Cardiac muscle cell (in vitro differentiated cells and primary cell): ENCODE results near the gene NFIC. TPM values are rescaled to one million over a fixed set of nuclear protein-coding genes. Genes with fewer than 3 reads are reported as not detected.

Experiments used
- DNase-seq, 2 donors: peaks; one replicate each; pipeline versions ENCODE4 v3.0.0 to v3.0.0-alpha.2; 2010 to 2017; ENCODE audit warnings: low read depth in 1 of 2, low spot score in 1 of 2
- H3K27ac ChIP-seq: fragments of 200-600 bp; sonication (generic); 2 replicates; pipeline ENCODE4 v1.5.1; 2016
- H3K27me3 ChIP-seq: fragments of 200-600 bp; sonication (generic); 2 replicates; pipeline ENCODE4 v1.6.0; 2016; ENCODE audit warnings: control low read depth
- H3K36me3 ChIP-seq: fragments of 200-600 bp; sonication (generic); 2 replicates; pipeline ENCODE4 v1.5.1; 2016; ENCODE audit warnings: control low read depth
- H3K4me1 ChIP-seq: fragments of 200-600 bp; sonication (generic); 2 replicates; pipeline ENCODE4 v1.8.1; 2017; ENCODE audit warnings: low read depth, mild to moderate bottlenecking, mixed run types
- H3K4me3 ChIP-seq: fragments of 200-600 bp; sonication (generic); 2 replicates; pipeline ENCODE4 v1.5.1; 2016; ENCODE audit warnings: mild to moderate bottlenecking
- H3K9me3 ChIP-seq: fragments of 200-600 bp; sonication (generic); 2 replicates; pipeline ENCODE4 v1.5.1; 2017; ENCODE audit warnings: low read depth, mild to moderate bottlenecking, control low read depth
- polyA plus RNA-seq: library from polyadenylated mRNA; unstranded; fragments of >200 nt; fragmentation: Nextera tagmentation; extraction: Ambion mirVana; gene quantifications from 2 replicates; pipeline ENCODE4 v1.2.1, GENCODE V29; 2016
- total RNA-seq: library from RNA; depleted of rRNA; stranded (reverse); fragments of >200 nt; gene quantifications from 2 replicates; pipeline ENCODE4 v1.2.3, GENCODE V29; 2016
- TF ChIP-seq, protein P1 (sequence below): IDR thresholded peaks from 2 replicates; pipeline ENCODE4 v1.5.1; 2012; ENCODE audit warnings: low read depth, mild to moderate bottlenecking, low read length

Gene NFIC
- total and polyA plus RNA-seq, 2 experiments from 2014 or later: 32.7 to 46.1 TPM

- Histone ChIP-seq H3K27ac (no peak overlapping the region), H3K4me3 (no peak overlapping the region), H3K36me3 (peaks cover 3% of the 10 kb centered on the region), H3K9me3 (no peaks in the 10 kb centered on the region), H3K4me1 (peaks cover 24% of the 10 kb centered on the region), H3K27me3 (peaks cover 30% of the 10 kb centered on the region)
- DNase-seq: peak in 1 of 2 donors; percentile 39
- TF ChIP-seq, protein P1, sequence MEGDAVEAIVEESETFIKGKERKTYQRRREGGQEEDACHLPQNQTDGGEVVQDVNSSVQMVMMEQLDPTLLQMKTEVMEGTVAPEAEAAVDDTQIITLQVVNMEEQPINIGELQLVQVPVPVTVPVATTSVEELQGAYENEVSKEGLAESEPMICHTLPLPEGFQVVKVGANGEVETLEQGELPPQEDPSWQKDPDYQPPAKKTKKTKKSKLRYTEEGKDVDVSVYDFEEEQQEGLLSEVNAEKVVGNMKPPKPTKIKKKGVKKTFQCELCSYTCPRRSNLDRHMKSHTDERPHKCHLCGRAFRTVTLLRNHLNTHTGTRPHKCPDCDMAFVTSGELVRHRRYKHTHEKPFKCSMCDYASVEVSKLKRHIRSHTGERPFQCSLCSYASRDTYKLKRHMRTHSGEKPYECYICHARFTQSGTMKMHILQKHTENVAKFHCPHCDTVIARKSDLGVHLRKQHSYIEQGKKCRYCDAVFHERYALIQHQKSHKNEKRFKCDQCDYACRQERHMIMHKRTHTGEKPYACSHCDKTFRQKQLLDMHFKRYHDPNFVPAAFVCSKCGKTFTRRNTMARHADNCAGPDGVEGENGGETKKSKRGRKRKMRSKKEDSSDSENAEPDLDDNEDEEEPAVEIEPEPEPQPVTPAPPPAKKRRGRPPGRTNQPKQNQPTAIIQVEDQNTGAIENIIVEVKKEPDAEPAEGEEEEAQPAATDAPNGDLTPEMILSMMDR: no peak
These were observed 92.1 kb downstream of the NFIC start for GRCh38 chr19:3458229-3459088.

DNA sequence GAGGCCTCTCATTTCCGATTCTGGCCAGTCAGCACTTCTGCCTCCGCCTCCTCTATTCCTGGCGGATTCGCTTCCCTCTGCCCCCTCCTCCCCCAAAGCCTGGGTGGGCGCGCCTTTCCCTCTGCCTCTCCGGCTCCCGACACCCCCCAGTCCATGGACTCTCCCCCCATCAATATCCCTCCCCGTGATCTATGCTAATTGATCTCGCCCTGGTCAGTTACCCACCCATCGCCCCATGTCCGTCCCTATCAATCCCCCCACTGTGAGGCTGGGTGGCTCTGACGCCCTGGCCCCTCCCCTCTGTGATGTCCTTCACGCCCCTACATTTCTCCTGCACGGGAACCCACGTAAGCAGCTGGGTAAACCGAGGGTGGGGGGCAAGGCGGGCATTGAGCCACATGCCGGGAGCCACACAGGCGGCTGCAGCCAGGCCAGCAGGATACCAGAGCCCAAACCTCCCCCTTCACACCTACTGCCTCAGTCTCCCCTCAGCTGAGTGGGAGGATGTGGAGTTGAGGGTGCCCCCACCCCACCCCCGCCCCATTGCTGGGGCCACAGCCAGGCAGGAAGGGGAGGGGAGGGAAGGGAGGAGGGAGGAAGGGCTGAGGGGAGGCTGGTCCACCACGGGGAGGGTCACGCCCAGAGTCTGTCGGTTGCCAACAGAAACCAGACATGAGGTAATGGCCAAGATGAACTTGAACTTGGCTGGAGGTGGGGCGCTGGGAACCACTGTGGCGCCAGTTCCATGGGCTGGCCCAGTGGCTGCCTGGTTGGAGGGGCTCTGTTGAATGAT lies 92.9 kb downstream of the NFIC start:
- peaks cover 32% of the 10 kb centered on the region for H3K4me1 ChIP-seq
- no peaks in the 10 kb centered on the region for H3K9me3 ChIP-seq
- H3K4me3 ChIP-seq: no peak overlapping the region
- peaks cover 39% of the 10 kb centered on the region for H3K27me3 ChIP-seq
- no peaks in the 10 kb centered on the region for H3K36me3 ChIP-seq
- DNase-seq: peak; percentile 60 to 96
- TF ChIP-seq, protein P1: no peak
- no peak overlapping the region for H3K27ac ChIP-seq

- Histone ChIP-seq H3K4me3 (no peak overlapping the region), H3K27ac (no peak overlapping the region), H3K27me3 (peaks cover 44% of the 10 kb centered on the region), H3K9me3 (no peaks in the 10 kb centered on the region), H3K36me3 (no peaks in the 10 kb centered on the region), H3K4me1 (peaks cover 32% of the 10 kb centered on the region)
- TF ChIP-seq, protein P1: no peak
- no peak for DNase-seq
These were observed 93.7 kb downstream of the NFIC start for GRCh38 chr19:3459965-3460582.

GRCh38 chr19:3462991-3463713 lies 96.8 kb downstream of the NFIC start:
- TF ChIP-seq, protein P1: no peak
- DNase-seq: no peak
- peaks cover 44% of the 10 kb centered on the region for H3K27me3 ChIP-seq
- no peaks in the 10 kb centered on the region for H3K9me3 ChIP-seq
- peaks cover 26% of the 10 kb centered on the region for H3K4me1 ChIP-seq
- no peak overlapping the region for H3K27ac ChIP-seq
- no peaks in the 10 kb centered on the region for H3K36me3 ChIP-seq
- no peak overlapping the region for H3K4me3 ChIP-seq
